GM18951 (cell line): ENCODE data around the gene MPND.
A peak's percentile ranks its signal among the peaks of the same experiment; 100 is the strongest.
"Not testable (repeated sequence)": the region's sequence is repeated elsewhere in the genome, so short reads cannot be mapped to it uniquely, and the experiment has no call there.

ENCODE experiments used
- POLR2A ChIP-seq: IDR thresholded peaks from 4 replicates; pipeline ENCODE4 v1.6.1; 2011; ENCODE audit warnings: mild to moderate bottlenecking; ENCODE audit not compliant: insufficient read length, insufficient read depth; ENCODE audit errors: extremely low read depth
- in situ Hi-C: fragments of 300-500 bp; cut with MboI; formaldehyde crosslinking; loops from one replicate; pipeline ENCODE4 v1.12.0; 2022; ENCODE audit warnings: low sequenced_read_pairs, mixed read lengths, inconsistent platforms; ENCODE audit not compliant: unreplicated experiment

The MPND gene

DNA sequence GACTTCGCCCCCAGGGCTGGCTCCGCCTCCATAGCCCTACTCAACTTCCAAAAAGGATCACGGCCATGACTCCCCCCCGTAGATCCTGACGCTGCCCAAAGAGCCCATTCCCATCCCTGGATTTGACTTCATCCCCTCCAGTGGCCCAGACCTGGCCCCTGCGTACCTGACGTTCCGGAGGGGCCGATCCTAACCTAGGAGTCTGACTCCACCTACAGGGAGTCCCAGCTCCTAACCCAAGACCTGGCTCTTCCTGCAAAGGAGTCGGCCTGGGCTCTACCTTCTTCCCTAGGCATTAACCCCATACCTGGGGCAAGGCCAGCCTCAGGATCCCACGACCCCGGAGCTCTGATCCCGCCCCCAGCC is 15.5 kb upstream of the MPND start:
- in situ Hi-C loops = no loop called here
- no peak for TF ChIP-seq POLR2A

DNA sequence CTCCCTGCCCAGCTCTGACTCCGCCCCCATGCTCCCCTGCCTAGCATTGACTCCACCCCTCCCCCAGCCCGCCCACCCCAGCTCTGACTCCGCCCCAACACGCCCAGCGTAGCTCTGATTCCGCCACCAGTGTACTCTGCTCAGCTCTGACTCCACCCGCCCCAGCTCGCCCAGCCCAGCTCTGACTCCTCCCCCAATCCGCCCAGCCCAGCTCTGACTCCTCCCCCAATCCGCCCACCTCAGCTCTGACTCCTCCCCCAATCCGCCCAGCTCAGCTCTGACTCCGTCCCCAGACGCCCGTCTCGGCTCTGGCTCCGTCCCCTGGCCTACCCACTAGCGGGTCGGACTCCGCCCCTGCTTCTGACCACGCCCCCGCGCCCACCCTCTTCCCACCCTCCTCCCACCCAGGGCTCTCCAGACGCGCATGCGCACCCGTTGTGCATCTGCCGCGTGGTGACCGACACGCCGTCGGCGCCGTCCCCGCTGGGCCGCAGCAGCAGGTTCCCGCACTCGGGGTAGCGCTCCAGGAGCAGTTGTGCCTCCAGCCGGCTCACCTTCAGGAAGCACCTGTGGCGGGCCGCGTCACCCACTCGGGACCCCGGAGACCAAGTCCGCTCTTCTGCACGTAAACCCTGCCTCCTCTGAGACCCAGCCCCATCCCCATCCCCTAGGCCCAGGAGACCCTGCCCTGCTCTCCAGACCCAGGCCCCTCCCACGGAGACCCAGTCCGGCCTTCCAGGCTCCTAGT is 14.9 kb upstream of the MPND start:
- in situ Hi-C loops = no loop called here
- peak; percentile 87 for TF ChIP-seq POLR2A

GRCh38 chr19:4328991-4329681 is 14.2 kb upstream of the MPND start:
- in situ Hi-C loops = not testable (repeated sequence)

DNA sequence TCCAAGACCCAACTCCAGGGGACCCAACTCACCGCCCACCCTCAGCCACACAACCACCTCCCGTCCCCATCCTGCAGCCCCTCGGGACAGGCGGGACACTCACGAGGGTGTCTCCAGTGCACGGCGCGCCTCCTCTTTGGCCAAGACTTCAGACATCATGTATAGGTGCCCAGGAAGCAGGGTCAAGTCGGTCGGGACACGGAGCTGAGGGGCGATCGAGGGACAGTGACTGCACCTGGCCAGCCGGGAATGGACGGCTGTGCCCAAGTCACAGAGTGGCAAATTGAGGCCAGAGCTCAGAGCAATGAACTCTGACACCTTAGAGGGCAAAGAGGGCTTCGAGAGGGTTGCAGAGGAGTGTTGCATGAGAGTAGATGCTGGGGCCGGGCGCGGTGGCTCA is 13.5 kb upstream of the MPND start:
- in situ Hi-C loops = no loop called here

DNA sequence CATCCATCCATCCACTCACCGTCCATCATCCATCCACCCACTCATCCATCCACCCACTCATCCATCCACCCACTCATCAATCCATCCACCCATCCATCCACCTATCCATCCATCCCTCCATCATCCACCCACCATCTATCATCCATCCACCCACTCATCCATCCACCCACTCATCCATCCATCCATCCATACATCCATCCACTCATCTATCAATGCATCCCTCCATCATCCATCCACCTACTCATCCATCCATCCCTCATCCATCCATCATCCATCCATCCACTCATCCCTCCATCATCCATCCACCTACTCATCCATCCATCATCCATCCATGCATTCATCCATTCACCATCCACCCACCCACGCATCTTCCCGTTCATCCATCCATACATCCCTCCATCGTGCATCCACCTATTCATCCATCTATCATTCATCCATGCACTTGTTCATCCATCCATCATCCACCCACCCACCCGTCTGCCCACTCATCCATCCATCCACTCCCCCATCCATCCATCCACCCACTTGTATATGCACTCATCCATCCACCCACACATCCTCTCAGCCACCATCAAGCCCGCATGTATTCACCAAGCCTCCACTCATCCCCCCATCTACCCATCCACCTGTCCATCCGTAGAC is 8.3 kb upstream of the MPND start:
- in situ Hi-C loops = no loop called here
- TF ChIP-seq POLR2A = no peak

More for the DNA sequence above, 13.5 kb upstream of the MPND start:
- no peak for TF ChIP-seq POLR2A

DNA sequence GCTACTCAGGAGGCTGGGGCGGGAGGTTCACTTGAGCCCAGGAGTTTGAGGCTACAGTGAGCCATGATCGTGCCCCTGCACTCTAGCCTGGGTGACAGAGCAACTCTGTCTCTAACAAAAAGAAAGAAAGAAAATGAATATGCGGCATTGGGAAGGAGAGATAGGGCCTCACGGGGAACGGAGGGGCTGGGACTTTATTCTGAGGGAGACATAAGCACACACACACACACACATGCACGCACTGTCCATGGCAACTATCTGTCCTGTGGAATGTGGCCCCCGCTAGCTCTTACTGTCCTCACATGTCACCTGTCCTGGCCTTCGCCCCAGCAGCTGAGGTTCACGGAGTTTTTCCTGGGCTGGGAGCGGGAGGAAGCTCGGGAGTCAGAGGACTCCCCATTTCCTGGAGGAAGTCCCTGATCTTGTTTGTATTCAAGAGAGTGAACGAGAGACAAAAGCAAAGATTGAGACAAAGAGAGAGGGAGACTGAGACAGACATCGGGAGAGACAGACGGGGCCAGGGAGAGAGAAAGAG is 5.4 kb upstream of the MPND start:
- in situ Hi-C loops = no loop called here
- TF ChIP-seq POLR2A = no peak

- peak; percentile 47 for TF ChIP-seq POLR2A
- in situ Hi-C loops = no loop called here
Measured at GRCh38 chr19:4338441-4339355, 4.7 kb upstream of the MPND start, which contains the start of gene STAP2. Gene STAP2 (minus strand): TSS chr19:4338827. CDS start chr19:4338753, 74 bp downstream.

- TF ChIP-seq POLR2A = no peak
- in situ Hi-C loops = no loop called here
Measured at GRCh38 chr19:4342314-4342614, 1.1 kb upstream of the MPND start.

DNA sequence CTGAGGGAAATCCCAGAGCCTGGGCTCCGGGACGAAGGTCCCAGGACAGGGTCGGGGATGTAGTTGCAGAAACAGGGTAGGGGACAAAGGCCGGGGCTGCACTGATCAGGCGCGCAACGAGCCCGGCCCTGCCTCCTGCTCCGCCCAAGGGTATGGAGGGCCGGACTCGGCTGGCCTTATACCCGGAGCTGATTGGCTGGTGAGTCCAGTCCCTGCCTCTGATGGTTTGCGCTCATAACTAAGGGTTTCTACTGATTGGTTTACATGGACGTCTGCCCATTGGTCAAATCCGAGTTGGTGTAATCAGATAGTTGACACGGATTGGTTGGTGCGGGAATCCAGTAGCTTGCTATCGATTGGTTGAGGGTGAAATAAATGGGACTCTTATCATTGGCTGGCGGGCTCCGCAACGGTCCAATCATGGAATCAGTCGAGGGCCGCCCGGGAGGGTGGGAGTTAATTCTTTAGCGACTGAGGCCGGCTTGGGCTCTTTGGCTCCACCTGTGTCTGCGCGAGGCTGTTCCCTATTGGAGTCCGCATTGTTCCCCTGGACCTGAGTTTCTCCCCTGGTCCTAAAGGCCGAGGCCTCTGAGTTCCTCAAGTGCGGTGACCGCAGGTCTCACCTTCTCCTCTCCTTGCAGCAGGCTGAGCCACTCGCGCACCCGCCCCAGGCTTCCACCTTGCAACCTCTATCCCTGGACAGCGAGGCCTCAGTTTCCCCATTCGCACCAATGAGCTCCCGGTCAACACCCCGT is 570 bp upstream of the MPND start:
- in situ Hi-C loops = no loop called here

DNA sequence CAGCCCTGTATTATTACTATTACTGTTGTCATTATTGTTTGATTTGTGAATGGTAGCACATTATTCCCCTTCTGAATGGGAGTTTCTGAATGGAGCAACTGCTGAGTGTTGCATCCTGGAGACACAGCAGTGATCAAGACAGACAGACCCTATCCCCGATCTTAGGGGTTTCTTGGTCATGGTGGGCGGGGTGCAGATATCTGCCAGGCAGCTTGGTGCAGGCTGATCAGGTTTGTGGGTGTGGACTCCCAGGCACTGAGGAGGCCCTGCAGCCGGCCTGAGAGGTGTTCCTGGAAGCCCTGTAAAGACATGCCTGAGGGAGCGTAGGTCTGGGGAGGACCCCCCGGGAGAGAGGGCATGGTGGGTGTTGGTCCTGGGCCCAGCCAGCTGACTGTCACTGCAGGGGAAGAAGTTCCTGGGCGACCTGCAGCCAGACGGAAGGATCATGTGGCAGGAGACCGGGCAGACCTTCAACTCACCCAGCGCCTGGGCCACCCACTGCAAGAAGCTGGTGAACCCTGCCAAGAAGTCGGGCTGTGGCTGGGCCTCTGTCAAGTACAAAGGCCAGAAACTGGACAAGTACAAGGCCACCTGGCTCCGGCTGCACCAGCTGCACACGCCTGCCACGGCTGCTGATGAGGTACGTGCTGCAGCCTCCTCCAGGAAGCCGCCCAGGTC is 2.1 kb downstream of the MPND start:
- in situ Hi-C loops = no loop called here
- no peak for TF ChIP-seq POLR2A

More for the DNA sequence above, 570 bp upstream of the MPND start:
- peak; percentile 96 for TF ChIP-seq POLR2A

- TF ChIP-seq POLR2A = no peak
- in situ Hi-C loops = no loop called here
Measured at GRCh38 chr19:4346020-4346383, 2.6 kb downstream of the MPND start.

DNA sequence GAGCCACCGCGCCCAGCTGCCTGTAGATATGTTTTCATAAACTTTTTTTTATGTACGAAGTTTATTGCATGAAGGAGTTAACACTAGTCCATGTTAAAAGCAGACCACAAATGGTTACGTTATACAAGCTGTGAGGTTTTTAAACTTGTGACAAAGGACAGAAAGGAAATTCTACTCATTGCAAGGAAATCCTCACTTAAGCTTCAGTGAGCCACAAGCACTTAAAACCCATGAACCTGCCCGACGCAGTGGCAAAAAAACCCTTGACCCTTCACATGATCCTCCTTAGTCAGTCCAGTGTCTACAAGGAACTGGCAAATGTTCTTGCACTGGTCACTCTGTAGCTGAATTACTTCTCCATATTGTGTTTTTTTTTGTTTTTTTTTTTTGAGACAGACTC is 4.2 kb downstream of the MPND start:
- in situ Hi-C loops = no loop called here
- TF ChIP-seq POLR2A = no peak

DNA sequence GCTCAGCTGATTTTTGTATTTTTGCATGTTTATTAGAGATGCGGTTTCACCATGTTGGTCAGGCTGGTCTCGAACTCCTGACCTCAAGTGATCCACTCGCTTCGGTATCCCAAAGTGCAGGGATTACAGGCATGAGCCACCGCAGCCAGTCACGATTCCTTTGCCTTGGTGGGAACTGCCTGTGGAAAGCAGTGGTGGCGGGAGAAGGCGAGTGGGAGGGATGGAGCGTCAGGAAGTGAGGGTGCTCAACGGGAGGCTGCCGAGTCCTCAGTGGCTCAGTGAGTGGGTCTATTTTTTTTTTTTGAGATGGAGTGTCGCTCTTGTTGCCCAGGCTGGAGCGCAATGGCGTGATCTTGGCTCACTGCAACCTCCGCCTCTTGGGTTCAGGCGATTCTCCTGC is 5.9 kb downstream of the MPND start:
- in situ Hi-C loops = not testable (repeated sequence)
